CD4-positive, CD25-positive, alpha-beta regulatory T cell (primary cell): ENCODE data around the gene YIPF7. TPM values are rescaled to one million over a fixed set of nuclear protein-coding genes. Genes with fewer than 3 reads are reported as not detected.

Experiments
- ATAC-seq, 2 donors: fragments of 150-1000 bp; cut with Tn5 transposase; one replicate each; pipeline ENCODE4 v1.10.0; 2021; ENCODE audit warnings: low read depth in 2 of 2, moderate number of reproducible peaks in 2 of 2, moderate library complexity in 1 of 2
- DNase-seq, 3 donors: peaks; one replicate each; pipeline versions ENCODE4 v3.0.0 to v3.0.0-alpha.2; 2012 to 2022; ENCODE audit warnings: mixed read lengths in 1 of 3
- H3K27ac ChIP-seq: one replicate; pipeline ENCODE4 v1.7.0; 2013; ENCODE audit warnings: mild to moderate bottlenecking, low read length; ENCODE audit not compliant: insufficient read depth, poor library complexity, severe bottlenecking
- H3K27me3 ChIP-seq: one replicate; pipeline ENCODE4 v1.7.0; 2013; ENCODE audit warnings: low read length; ENCODE audit not compliant: control insufficient read depth, insufficient read depth
- H3K36me3 ChIP-seq: one replicate; pipeline ENCODE4 v1.7.0; 2013; ENCODE audit warnings: mild to moderate bottlenecking, low read length, moderate library complexity; ENCODE audit not compliant: control insufficient read depth, insufficient read depth
- H3K4me1 ChIP-seq: 2 replicates; pipeline ENCODE4 v1.7.0; 2013; ENCODE audit warnings: mild to moderate bottlenecking, low read length; ENCODE audit not compliant: insufficient read depth, control insufficient read depth, poor library complexity, severe bottlenecking
- H3K4me3 ChIP-seq: one replicate; pipeline ENCODE4 v1.7.0; 2013; ENCODE audit warnings: low read depth, mild to moderate bottlenecking, low read length, moderate library complexity
- H3K9me3 ChIP-seq, 2 experiments: 1 replicate in 1 of 2; 2 replicates in 1 of 2; pipeline ENCODE4 v1.7.0; 2013; ENCODE audit warnings: low read length in 2 of 2, mild to moderate bottlenecking in 1 of 2, moderate library complexity in 1 of 2; ENCODE audit not compliant: control insufficient read depth in 2 of 2
- H3K27ac Mint-ChIP-seq, 3 donors: one replicate each; pipeline ENCODE4 v1.8.0; 2020 to 2022; ENCODE audit warnings: mild to moderate bottlenecking in 3 of 3, mixed read lengths in 3 of 3, moderate library complexity in 2 of 3
- H3K27me3 Mint-ChIP-seq: one replicate; pipeline ENCODE4 v1.8.0; 2022; ENCODE audit warnings: mild to moderate bottlenecking, mixed read lengths
- H3K36me3 Mint-ChIP-seq: one replicate; pipeline ENCODE4 v1.8.0; 2020; ENCODE audit warnings: mixed read lengths
- H3K4me1 Mint-ChIP-seq, 4 donors: one replicate each; pipeline ENCODE4 v1.8.0; 2020 to 2022; ENCODE audit warnings: mixed read lengths in 4 of 4, mild to moderate bottlenecking in 1 of 4
- H3K4me3 Mint-ChIP-seq, 4 donors: one replicate each; pipeline ENCODE4 v1.8.0; 2020 to 2022; ENCODE audit warnings: mild to moderate bottlenecking in 4 of 4, mixed read lengths in 4 of 4, moderate library complexity in 3 of 4
- H3K9me3 Mint-ChIP-seq, 7 donors: one replicate each; pipeline ENCODE4 v1.8.0; 2020 to 2022; ENCODE audit warnings: mixed read lengths in 7 of 7, mild to moderate bottlenecking in 3 of 7, moderate library complexity in 2 of 7
- polyA plus RNA-seq, 4 donors: library from polyadenylated mRNA; unstranded; fragments of 300-500 nt; fragmentation: Illumina TruSeq; gene quantifications; one replicate each; pipeline ENCODE4 v1.2.3, GENCODE V29; 2021
- total RNA-seq: library from RNA; stranded (reverse); gene quantifications from one replicate; pipeline ENCODE4 v1.2.3, GENCODE V29; 2022

The YIPF7 gene
- total and polyA plus RNA-seq, 5 donors from 2014 or later = not detected

DNA sequence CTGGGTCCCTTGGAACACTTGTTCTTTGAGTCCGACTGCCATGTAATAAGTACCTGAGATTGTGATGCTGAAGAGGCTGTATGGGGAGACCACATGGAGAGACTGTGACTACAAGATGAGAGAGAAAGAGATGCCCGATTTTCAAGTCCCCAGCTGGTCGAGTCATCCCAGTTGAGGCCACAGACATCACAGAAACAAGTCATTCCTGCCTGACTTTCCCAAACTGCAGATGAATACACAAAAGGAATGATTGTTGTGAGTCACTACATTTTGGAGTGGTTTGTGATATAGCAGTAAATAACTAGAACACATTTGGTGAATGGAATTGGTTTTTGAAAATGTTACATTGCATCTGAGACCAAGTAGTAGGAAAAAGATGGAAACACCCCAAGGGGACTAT, 9.0 kb upstream of the YIPF7 start:
- DNase-seq (no peak), ATAC-seq (no peak)
- Histone ChIP-seq H3K27me3 (no peaks in the 10 kb centered on the region), H3K4me1 (no peaks in the 10 kb centered on the region), H3K4me3 (no peak overlapping the region), H3K9me3 (no peaks in the 10 kb centered on the region), H3K36me3 (no peaks in the 10 kb centered on the region), H3K27ac (no peak overlapping the region)
- Mint-ChIP-seq H3K9me3 (peaks cover 0 to 1% (median 0%) of the 10 kb centered on the region in 7 donors), H3K36me3 (no peaks in the 10 kb centered on the region), H3K4me3 (no peak overlapping the region), H3K27me3 (peaks cover 4% of the 10 kb centered on the region), H3K4me1 (no peaks in the 10 kb centered on the region), H3K27ac (peak overlapping the region in 1 of 3 donors; percentile 45)

DNA sequence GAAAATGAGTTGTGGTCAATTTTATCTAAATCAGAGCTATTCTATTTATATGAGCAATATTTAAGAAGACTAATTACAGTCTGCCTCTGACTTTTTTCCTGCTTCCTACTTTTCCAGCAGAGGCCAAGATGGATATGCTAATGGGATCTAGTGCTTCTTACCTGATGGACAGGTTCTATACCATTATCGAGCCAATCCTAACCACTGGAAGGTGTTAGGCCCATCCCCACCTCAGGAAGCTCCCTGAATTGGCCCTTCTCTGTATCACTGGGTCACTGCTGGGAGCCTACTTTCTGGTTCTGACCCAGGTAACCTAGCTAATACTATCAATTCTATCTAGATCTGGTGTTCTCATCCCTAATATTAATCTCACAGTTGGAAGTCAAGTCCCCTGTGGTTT, 577 bp upstream of the YIPF7 start:
- Mint-ChIP-seq H3K27me3 (peaks cover 13% of the 10 kb centered on the region), H3K27ac (no peak overlapping the region), H3K4me1 (no peaks in the 10 kb centered on the region)

DNA sequence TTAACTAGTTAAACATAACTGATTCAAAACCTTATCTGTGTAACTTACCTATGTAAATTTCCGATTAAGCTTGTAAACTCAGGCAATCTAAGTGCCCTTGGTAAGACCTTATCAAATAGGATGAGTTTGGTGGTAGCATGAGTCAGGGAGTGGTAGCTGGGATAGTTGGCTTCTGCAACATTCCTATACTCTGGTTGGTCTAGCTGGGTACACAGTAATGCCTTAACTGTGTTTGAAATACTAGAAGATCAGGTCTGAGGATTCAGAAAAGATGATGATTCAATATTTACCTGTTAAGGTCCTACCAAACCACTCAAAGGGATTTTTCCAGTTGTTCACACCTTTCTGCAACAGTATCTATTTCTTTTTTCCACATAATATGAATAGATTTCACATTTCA, 5.3 kb downstream of the YIPF7 start:
- Histone ChIP-seq H3K36me3 (no peaks in the 10 kb centered on the region), H3K9me3 (peaks cover 0 to 7% of the 10 kb centered on the region in 2 experiments), H3K4me3 (no peak overlapping the region), H3K4me1 (no peaks in the 10 kb centered on the region), H3K27me3 (peaks cover 2% of the 10 kb centered on the region), H3K27ac (no peak overlapping the region)
- peaks cover 0 to 16% (median 6%) of the 10 kb centered on the region in 7 donors for H3K9me3 Mint-ChIP-seq
- no peak overlapping the region for H3K27ac Mint-ChIP-seq
- DNase-seq (no peak), ATAC-seq (no peak)
- no peaks in the 10 kb centered on the region for H3K36me3 Mint-ChIP-seq
- no peaks in the 10 kb centered on the region for H3K4me1 Mint-ChIP-seq
- no peak overlapping the region for H3K4me3 Mint-ChIP-seq
- H3K27me3 Mint-ChIP-seq = peaks cover 12% of the 10 kb centered on the region

More for the DNA sequence above, 577 bp upstream of the YIPF7 start:
- H3K27ac ChIP-seq = no peak overlapping the region
- no peak for DNase-seq
- no peaks in the 10 kb centered on the region for H3K9me3 ChIP-seq
- H3K27me3 ChIP-seq = peaks cover 3% of the 10 kb centered on the region
- H3K4me1 ChIP-seq = no peaks in the 10 kb centered on the region
- no peak for ATAC-seq
- no peak overlapping the region for H3K4me3 ChIP-seq
- no peaks in the 10 kb centered on the region for H3K36me3 ChIP-seq
- Mint-ChIP-seq H3K4me3 (no peak overlapping the region), H3K9me3 (no peaks in the 10 kb centered on the region), H3K36me3 (no peaks in the 10 kb centered on the region)

DNA sequence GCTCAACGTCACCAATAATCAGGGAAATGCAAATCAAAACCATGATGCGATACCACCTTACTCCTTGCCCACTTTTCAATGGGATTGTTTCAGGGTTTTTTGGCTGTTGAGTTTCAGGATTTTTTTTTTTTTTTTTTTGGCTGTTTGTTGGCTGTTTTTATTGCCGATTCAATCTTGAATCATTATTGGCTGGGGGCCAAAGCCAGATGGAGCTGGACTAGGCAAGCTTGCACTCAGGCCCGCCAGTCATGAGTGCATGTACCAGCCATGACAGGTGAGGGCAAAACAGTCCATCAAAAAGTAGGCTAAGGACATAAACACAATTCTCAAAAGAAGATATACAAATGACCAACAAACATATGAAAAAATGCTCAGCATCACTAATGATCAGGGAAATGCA, 13.3 kb downstream of the YIPF7 start:
- H3K9me3 ChIP-seq = no peaks in the 10 kb centered on the region
- DNase-seq (no peak), ATAC-seq (no peak)
- H3K27ac ChIP-seq = no peak overlapping the region
- H3K4me1 ChIP-seq = no peaks in the 10 kb centered on the region
- peaks cover 15% of the 10 kb centered on the region for H3K27me3 Mint-ChIP-seq
- H3K27ac Mint-ChIP-seq = no peak overlapping the region
- H3K4me1 Mint-ChIP-seq = no peaks in the 10 kb centered on the region
- H3K27me3 ChIP-seq = no peaks in the 10 kb centered on the region
- H3K9me3 Mint-ChIP-seq = peaks cover 0 to 5% (median 3%) of the 10 kb centered on the region in 7 donors
- no peaks in the 10 kb centered on the region for H3K36me3 Mint-ChIP-seq
- no peak overlapping the region for H3K4me3 ChIP-seq
- H3K4me3 Mint-ChIP-seq = no peak overlapping the region
- H3K36me3 ChIP-seq = no peaks in the 10 kb centered on the region

DNA sequence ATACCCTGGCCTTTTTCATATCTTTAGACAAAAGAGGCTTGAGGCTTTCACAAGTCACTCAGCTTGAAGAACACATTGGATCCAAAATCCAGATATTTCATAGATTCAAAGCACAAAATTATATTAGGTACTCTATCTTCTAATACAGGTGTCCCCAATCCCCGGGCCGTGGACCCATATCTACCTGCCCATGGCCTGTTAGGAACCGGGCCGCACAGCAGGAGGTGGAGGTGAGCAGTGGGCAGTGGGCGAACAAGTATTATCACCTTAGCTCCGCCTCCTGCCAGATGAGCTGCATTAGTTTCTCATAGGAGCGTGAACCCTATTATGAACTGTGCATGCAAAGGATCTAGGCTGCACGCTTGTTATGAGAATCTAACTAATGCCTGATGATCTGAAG, 18.7 kb downstream of the YIPF7 start:
- ATAC-seq = no peak

DNA sequence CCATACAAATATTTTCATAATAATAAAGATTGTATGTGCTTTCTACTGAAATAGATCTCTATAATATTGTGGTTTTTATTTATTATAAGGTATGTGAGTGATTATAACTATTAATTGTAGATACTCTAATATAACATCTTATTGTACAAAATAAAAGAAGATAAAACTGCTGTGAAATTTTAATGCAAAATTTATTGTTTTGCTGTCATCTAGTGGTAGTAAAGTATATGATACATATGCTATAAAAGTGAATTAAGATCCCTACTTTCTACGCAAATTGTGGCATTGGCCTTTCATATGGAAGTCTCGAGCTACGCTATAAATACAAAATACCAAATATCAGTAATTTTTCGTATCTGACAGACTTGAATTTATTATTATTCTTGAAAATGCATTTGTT, 19.3 kb downstream of the YIPF7 start:
- no peak for DNase-seq
- no peak for ATAC-seq
- no peaks in the 10 kb centered on the region for H3K4me1 ChIP-seq
- H3K27me3 ChIP-seq = no peaks in the 10 kb centered on the region
- Mint-ChIP-seq H3K27me3 (peaks cover 10% of the 10 kb centered on the region), H3K27ac (no peak overlapping the region), H3K9me3 (no peaks in the 10 kb centered on the region), H3K4me1 (peaks cover 0 to 4% (median 2%) of the 10 kb centered on the region in 4 donors), H3K36me3 (no peaks in the 10 kb centered on the region), H3K4me3 (no peak overlapping the region)
- H3K9me3 ChIP-seq = no peaks in the 10 kb centered on the region
- H3K4me3 ChIP-seq = no peak overlapping the region
- no peak overlapping the region for H3K27ac ChIP-seq
- H3K36me3 ChIP-seq = no peaks in the 10 kb centered on the region

More for the DNA sequence above, 18.7 kb downstream of the YIPF7 start:
- H3K4me1 ChIP-seq = no peaks in the 10 kb centered on the region
- no peak overlapping the region for H3K27ac ChIP-seq
- Mint-ChIP-seq H3K36me3 (no peaks in the 10 kb centered on the region), H3K9me3 (no peaks in the 10 kb centered on the region), H3K4me1 (peaks cover 0 to 4% (median 2%) of the 10 kb centered on the region in 4 donors), H3K27ac (no peak overlapping the region), H3K27me3 (peaks cover 10% of the 10 kb centered on the region), H3K4me3 (no peak overlapping the region)
- DNase-seq = no peak
- no peaks in the 10 kb centered on the region for H3K36me3 ChIP-seq
- no peaks in the 10 kb centered on the region for H3K27me3 ChIP-seq
- no peaks in the 10 kb centered on the region for H3K9me3 ChIP-seq
- no peak overlapping the region for H3K4me3 ChIP-seq

DNA sequence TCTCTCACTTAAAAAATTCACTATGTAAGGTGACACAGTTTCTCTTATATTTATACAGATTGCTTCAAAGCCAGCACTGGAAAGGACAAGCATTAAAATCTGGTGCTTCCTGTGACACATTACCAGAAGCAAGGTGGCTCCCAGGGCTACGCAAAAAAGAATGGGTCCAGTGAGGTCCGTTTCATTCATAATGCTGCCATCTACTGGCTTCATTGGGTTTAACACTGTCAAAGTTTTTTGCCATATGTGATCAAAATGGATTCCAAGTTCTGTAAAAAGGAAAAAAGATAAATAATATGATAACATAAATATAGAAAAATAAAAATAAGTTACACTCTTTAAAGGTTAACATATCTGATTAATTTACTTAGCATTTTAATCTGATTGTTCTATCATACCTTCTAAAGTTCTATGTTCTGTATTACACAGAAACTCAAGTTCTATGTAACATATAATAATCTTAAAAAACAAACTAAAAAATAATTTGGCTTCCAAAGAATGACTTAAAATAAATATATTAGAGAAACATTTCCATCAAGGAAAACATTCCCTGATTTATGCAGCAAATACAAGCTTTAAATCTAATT, 22.1 kb downstream of the YIPF7 start:
- peaks cover 0 to 4% (median 2%) of the 10 kb centered on the region in 4 donors for H3K4me1 Mint-ChIP-seq

DNA sequence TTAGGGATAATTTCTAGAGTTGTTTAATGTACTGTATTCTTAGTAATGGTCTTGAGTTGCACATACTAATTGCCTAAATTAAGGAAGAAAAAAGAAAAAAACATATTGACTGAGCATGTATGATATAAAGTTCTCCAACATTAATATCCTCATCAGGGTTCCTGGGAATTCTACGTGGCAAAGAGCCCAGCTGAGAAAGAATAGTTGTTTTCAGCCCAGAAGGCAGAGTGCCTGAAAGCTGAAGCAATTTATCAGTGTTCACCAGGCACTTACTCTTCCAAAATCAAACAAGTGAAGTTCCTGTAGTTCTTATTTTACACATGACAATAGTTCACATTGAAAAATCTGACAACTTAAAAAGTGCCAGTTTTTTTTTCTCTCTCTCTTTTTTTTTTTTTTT, 27.7 kb downstream of the YIPF7 start:
- Mint-ChIP-seq H3K27me3 (no peaks in the 10 kb centered on the region), H3K27ac (no peak overlapping the region), H3K4me1 (no peaks in the 10 kb centered on the region), H3K4me3 (no peak overlapping the region), H3K36me3 (no peaks in the 10 kb centered on the region), H3K9me3 (no peaks in the 10 kb centered on the region)
- ATAC-seq (no peak), DNase-seq (no peak)
- Histone ChIP-seq H3K4me3 (no peak overlapping the region), H3K36me3 (no peaks in the 10 kb centered on the region), H3K9me3 (no peaks in the 10 kb centered on the region), H3K27me3 (peaks cover 2% of the 10 kb centered on the region), H3K27ac (no peak overlapping the region), H3K4me1 (no peaks in the 10 kb centered on the region)

More for the DNA sequence above, 22.1 kb downstream of the YIPF7 start:
- H3K27me3 Mint-ChIP-seq = no peaks in the 10 kb centered on the region
- ATAC-seq (peak; percentile 82 to 87), DNase-seq (peak in 2 of 3 donors; percentile 34 to 66)
- H3K36me3 Mint-ChIP-seq = no peaks in the 10 kb centered on the region
- Histone ChIP-seq H3K27me3 (no peaks in the 10 kb centered on the region), H3K4me3 (no peak overlapping the region), H3K36me3 (no peaks in the 10 kb centered on the region), H3K9me3 (no peaks in the 10 kb centered on the region), H3K4me1 (no peaks in the 10 kb centered on the region), H3K27ac (no peak overlapping the region)
- H3K9me3 Mint-ChIP-seq = no peaks in the 10 kb centered on the region
- no peak overlapping the region for H3K27ac Mint-ChIP-seq
- no peak overlapping the region for H3K4me3 Mint-ChIP-seq
